ENCODE measurements around the gene KCNIP1.
"Not testable (repeated sequence)": the region's sequence is repeated elsewhere in the genome, so short reads cannot be mapped to it uniquely, and the experiment has no call there.

KCNIP1 gene

DNA sequence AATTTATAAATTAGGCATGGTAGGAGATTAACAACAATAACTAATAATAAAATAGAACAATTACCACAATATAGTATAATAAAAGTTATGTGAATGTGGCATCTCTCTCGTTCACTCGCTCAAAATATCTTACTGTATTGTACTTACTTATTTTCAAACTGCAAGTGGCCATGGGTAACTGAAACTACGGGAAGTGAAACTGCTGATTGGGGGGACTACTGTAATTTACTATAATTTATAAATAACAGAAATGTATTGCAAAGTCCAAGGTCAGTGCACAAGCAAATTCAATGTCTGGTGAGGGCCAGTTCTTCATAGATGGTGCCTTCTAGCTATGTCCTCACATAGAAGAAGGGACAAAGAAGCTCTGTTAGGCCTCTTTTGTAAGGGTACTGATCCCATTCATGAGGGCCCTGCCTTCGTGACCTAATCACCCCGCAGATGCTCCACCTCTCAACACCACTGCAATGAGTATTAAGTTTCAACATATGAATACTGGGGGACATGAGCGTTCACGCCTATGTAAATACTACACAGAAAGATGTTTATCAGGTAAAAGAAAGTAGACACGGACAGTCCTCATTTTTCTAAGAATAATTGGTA lies 39.0 kb downstream of the KCNIP1 start:
- Histone ChIP-seq H3K9me3 (ENCODE audit: control insufficient read depth, low read length) (no peaks in the 10 kb centered on the region), H3K4me1 (ENCODE audit: control insufficient read depth, insufficient read depth, low read length, poor library complexity, severe bottlenecking) (no peaks in the 10 kb centered on the region), H3K36me3 (ENCODE audit: control insufficient read depth, insufficient read depth, low read length) (no peaks in the 10 kb centered on the region), H3K27me3 (replicated peaks; ENCODE audit: control insufficient read depth, insufficient read depth, low read length, poor library complexity, severe bottlenecking) (no peaks in the 10 kb centered on the region), H3K27ac (ENCODE audit: insufficient read depth, low read length, poor library complexity, severe bottlenecking) (no peak overlapping the region), H3K4me3 (ENCODE audit: insufficient read depth, low read depth, low read length, poor library complexity, severe bottlenecking) (no peak overlapping the region)
- DNase-seq, result no peak

DNA sequence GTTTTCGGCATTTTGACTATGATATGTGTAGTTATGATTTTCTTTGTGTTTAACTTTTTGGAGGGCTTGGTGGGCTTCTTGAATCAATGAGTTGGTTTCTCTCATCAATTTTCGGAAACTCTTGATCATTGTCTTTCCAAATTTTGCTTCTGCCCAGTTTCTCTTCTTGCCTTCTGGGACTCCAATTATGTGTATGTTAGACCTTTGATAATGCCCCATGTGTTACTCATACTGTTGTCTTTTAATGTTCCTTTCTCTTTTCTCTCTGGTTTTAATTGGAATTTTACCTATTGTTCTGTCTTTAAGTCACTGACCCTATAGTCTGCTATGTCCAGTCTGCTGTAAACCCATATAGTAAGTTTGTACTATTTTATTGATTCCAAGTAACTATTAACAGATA lies 41.5 kb downstream of the KCNIP1 start:
- Histone ChIP-seq H3K4me1 (ENCODE audit: control insufficient read depth, insufficient read depth, low read length, poor library complexity, severe bottlenecking) (no peaks in the 10 kb centered on the region), H3K27ac (ENCODE audit: insufficient read depth, low read length, poor library complexity, severe bottlenecking) (no peak overlapping the region), H3K4me3 (ENCODE audit: insufficient read depth, low read depth, low read length, poor library complexity, severe bottlenecking) (no peak overlapping the region), H3K9me3 (ENCODE audit: control insufficient read depth, low read length) (no peaks in the 10 kb centered on the region), H3K27me3 (replicated peaks; ENCODE audit: control insufficient read depth, insufficient read depth, low read length, poor library complexity, severe bottlenecking) (no peaks in the 10 kb centered on the region), H3K36me3 (ENCODE audit: control insufficient read depth, insufficient read depth, low read length) (no peaks in the 10 kb centered on the region)
- DNase-seq, result no peak

DNA sequence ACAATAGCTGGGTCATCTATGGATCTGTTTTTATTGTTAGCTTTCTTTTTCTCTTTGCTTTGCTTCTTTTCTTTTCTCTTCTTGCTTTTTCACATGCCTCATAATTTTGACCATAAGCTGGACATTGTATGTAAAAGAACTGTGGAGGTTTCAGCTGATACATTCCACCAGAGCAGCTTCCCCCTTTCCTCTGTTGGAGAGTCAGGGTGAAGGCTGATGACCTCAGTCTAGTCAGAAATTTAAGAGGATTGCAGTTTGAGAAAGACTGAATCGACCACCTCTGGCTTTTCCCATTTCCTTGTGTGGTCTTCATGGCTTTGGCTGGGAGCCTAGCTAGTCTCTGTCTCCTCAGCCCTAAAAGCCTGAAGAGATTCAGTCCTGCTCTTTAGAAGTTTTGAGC lies 42.0 kb downstream of the KCNIP1 start:
- Histone ChIP-seq H3K9me3 (ENCODE audit: control insufficient read depth, low read length) (no peaks in the 10 kb centered on the region), H3K4me3 (ENCODE audit: insufficient read depth, low read depth, low read length, poor library complexity, severe bottlenecking) (no peak overlapping the region), H3K36me3 (ENCODE audit: control insufficient read depth, insufficient read depth, low read length) (no peaks in the 10 kb centered on the region), H3K27ac (ENCODE audit: insufficient read depth, low read length, poor library complexity, severe bottlenecking) (no peak overlapping the region), H3K27me3 (replicated peaks; ENCODE audit: control insufficient read depth, insufficient read depth, low read length, poor library complexity, severe bottlenecking) (no peaks in the 10 kb centered on the region), H3K4me1 (ENCODE audit: control insufficient read depth, insufficient read depth, low read length, poor library complexity, severe bottlenecking) (no peaks in the 10 kb centered on the region)
- DNase-seq, result no peak

DNA sequence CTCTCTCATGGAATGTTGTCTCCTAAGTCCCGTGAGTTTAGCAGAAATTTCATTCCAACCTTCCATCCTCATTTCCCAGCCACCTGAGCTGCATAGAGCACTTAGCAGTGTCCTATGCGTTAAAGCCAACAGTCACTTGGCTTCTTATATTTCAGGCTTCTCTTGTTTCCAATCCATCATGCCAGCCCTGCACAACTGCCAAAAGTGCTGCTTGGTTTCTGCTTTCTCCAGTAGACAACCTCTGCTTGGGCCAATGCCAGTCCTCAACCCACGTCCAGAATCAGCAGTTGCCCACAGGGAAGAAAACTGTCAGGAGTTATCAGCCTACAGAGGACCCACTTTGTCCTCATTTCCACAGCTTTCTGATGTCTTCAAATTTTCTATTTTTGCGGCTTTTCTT lies 42.5 kb downstream of the KCNIP1 start:
- no peak overlapping the region for H3K4me3 ChIP-seq (ENCODE audit: insufficient read depth, low read depth, low read length, poor library complexity, severe bottlenecking)
- no peaks in the 10 kb centered on the region for H3K9me3 ChIP-seq (ENCODE audit: control insufficient read depth, low read length)
- no peaks in the 10 kb centered on the region for H3K36me3 ChIP-seq (ENCODE audit: control insufficient read depth, insufficient read depth, low read length)
- no peak overlapping the region for H3K27ac ChIP-seq (ENCODE audit: insufficient read depth, low read length, poor library complexity, severe bottlenecking)
- no peaks in the 10 kb centered on the region for H3K4me1 ChIP-seq (ENCODE audit: control insufficient read depth, insufficient read depth, low read length, poor library complexity, severe bottlenecking)
- DNase-seq, result no peak
- no peaks in the 10 kb centered on the region for H3K27me3 ChIP-seq (replicated peaks; ENCODE audit: control insufficient read depth, insufficient read depth, low read length, poor library complexity, severe bottlenecking)

DNA sequence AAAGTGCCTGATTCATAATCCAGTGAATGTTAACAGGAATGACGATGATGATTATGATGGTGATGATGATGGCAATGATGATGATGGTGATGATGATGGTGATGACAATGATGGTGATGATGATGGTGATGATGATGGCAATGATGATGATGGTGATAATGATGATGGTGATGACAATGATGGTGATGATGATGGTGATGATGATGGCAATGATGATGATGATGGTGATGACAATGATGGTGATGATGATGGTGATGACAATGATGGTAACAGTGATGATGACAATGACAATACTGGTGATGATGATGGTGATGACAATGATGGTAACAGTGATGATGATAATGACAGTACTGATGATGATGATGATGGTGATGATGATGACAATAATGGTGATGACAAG lies 46.6 kb downstream of the KCNIP1 start:
- H3K27me3 ChIP-seq (replicated peaks; ENCODE audit: control insufficient read depth, insufficient read depth, low read length, poor library complexity, severe bottlenecking); DNase-seq; H3K4me3 ChIP-seq (ENCODE audit: insufficient read depth, low read depth, low read length, poor library complexity, severe bottlenecking); H3K27ac ChIP-seq (ENCODE audit: insufficient read depth, low read length, poor library complexity, severe bottlenecking); H3K4me1 ChIP-seq (ENCODE audit: control insufficient read depth, insufficient read depth, low read length, poor library complexity, severe bottlenecking); H3K36me3 ChIP-seq (ENCODE audit: control insufficient read depth, insufficient read depth, low read length); H3K9me3 ChIP-seq (ENCODE audit: control insufficient read depth, low read length): not testable (repeated sequence)

DNA sequence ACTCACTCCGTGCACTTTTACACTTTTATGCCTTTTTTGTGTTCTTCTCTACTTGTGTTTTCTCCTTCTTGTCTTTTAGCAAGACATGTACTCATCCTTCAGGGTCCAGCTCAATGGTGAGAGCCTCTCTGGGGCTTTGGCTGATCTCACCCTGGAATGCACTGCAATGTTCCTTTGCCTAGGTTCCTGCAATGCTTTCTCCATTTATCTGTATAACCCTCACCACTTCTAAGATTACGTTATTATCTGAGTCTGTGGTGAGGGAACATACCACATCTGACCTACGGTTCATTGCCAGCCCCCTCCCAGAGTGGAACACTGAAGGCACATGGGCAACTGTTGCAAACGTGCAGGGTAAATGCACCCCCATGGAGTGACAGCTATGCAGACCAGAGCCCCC lies 47.3 kb downstream of the KCNIP1 start:
- DNase-seq, result no peak
- H3K9me3 ChIP-seq (ENCODE audit: control insufficient read depth, low read length), result no peaks in the 10 kb centered on the region
- H3K27ac ChIP-seq (ENCODE audit: insufficient read depth, low read length, poor library complexity, severe bottlenecking), result no peak overlapping the region
- H3K27me3 ChIP-seq (replicated peaks; ENCODE audit: control insufficient read depth, insufficient read depth, low read length, poor library complexity, severe bottlenecking), result peaks cover 4% of the 10 kb centered on the region
- H3K4me1 ChIP-seq (ENCODE audit: control insufficient read depth, insufficient read depth, low read length, poor library complexity, severe bottlenecking), result no peaks in the 10 kb centered on the region
- H3K36me3 ChIP-seq (ENCODE audit: control insufficient read depth, insufficient read depth, low read length), result no peaks in the 10 kb centered on the region
- no peak overlapping the region for H3K4me3 ChIP-seq (ENCODE audit: insufficient read depth, low read depth, low read length, poor library complexity, severe bottlenecking)

DNA sequence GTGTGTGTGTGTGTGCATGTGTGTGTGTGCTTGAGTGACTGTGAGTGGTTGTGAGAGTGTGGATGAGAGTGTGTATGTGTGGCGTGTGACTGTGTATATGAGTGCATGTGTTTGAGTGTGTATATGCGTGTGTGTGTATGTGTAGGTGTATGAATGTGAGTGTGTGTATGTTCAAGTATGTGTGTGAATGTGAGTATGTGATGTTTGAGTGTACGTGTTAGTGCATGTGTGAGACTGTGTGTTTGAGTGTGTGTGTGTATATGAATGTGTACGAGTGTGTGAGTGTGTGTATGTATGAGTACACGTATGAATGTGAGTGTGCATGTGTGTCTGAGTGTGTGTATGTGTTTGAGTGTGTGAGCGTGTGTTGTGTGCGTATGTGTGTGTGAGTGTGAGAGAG lies 47.8 kb downstream of the KCNIP1 start:
- Histone ChIP-seq H3K9me3 (ENCODE audit: control insufficient read depth, low read length) (no peaks in the 10 kb centered on the region), H3K27me3 (replicated peaks; ENCODE audit: control insufficient read depth, insufficient read depth, low read length, poor library complexity, severe bottlenecking) (peaks cover 4% of the 10 kb centered on the region), H3K27ac (ENCODE audit: insufficient read depth, low read length, poor library complexity, severe bottlenecking) (no peak overlapping the region), H3K4me1 (ENCODE audit: control insufficient read depth, insufficient read depth, low read length, poor library complexity, severe bottlenecking) (no peaks in the 10 kb centered on the region), H3K36me3 (ENCODE audit: control insufficient read depth, insufficient read depth, low read length) (no peaks in the 10 kb centered on the region), H3K4me3 (ENCODE audit: insufficient read depth, low read depth, low read length, poor library complexity, severe bottlenecking) (no peak overlapping the region)
- DNase-seq, result no peak

DNA sequence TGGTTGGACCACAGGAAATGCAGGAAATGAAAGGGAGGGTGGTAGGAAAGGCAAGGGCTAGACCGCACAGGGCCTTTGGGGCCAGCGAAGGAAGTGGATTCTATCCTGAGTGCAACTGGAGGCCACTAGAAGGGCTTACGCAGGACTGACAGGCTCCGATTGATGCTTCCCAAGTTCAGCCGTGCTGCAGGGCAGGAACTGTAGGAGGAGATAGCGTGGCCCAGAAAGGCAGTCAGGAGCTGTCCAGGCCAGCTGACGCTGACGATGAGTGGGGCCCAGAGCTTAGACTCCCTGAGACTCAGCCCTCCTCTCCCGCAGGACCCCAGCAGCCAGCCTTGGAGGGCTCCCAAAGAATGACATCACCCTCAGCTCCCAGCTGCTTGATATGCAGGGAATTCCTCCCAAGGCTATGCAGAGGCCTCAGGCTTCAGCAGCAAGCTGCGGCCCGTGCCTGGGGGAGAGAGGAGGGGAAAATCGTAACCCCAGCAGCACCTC lies 48.8 kb downstream of the KCNIP1 start:
- no peaks in the 10 kb centered on the region for H3K9me3 ChIP-seq (ENCODE audit: control insufficient read depth, low read length)
- H3K36me3 ChIP-seq (ENCODE audit: control insufficient read depth, insufficient read depth, low read length), result no peaks in the 10 kb centered on the region
- DNase-seq, result no peak
- H3K4me1 ChIP-seq (ENCODE audit: control insufficient read depth, insufficient read depth, low read length, poor library complexity, severe bottlenecking), result no peaks in the 10 kb centered on the region
- no peak overlapping the region for H3K4me3 ChIP-seq (ENCODE audit: insufficient read depth, low read depth, low read length, poor library complexity, severe bottlenecking)
- no peak overlapping the region for H3K27ac ChIP-seq (ENCODE audit: insufficient read depth, low read length, poor library complexity, severe bottlenecking)
- H3K27me3 ChIP-seq (replicated peaks; ENCODE audit: control insufficient read depth, insufficient read depth, low read length, poor library complexity, severe bottlenecking), result peaks cover 4% of the 10 kb centered on the region

DNA sequence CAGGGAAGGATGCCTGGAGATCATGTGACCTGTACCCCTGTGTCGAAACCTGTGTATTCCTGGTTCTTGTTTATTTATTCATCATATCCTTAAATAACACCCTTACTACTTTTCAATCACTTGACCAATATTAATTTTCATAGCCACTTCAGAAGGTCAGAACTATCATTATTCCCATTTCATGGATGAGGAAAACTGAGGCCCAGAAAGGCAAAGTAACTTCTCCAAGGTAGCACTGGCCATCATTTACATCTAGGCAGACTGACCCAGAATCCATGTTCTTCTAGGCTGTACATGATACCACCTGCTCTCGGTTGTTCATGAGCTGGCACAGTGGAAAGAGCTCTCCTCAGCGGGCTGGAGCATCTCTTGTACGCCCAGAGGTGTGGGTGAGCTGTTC lies 49.4 kb downstream of the KCNIP1 start:
- DNase-seq, result no peak
- H3K27ac ChIP-seq (ENCODE audit: insufficient read depth, low read length, poor library complexity, severe bottlenecking), result no peak overlapping the region
- no peak overlapping the region for H3K4me3 ChIP-seq (ENCODE audit: insufficient read depth, low read depth, low read length, poor library complexity, severe bottlenecking)
- no peaks in the 10 kb centered on the region for H3K36me3 ChIP-seq (ENCODE audit: control insufficient read depth, insufficient read depth, low read length)
- no peaks in the 10 kb centered on the region for H3K4me1 ChIP-seq (ENCODE audit: control insufficient read depth, insufficient read depth, low read length, poor library complexity, severe bottlenecking)
- no peaks in the 10 kb centered on the region for H3K9me3 ChIP-seq (ENCODE audit: control insufficient read depth, low read length)
- peaks cover 4% of the 10 kb centered on the region for H3K27me3 ChIP-seq (replicated peaks; ENCODE audit: control insufficient read depth, insufficient read depth, low read length, poor library complexity, severe bottlenecking)

DNA sequence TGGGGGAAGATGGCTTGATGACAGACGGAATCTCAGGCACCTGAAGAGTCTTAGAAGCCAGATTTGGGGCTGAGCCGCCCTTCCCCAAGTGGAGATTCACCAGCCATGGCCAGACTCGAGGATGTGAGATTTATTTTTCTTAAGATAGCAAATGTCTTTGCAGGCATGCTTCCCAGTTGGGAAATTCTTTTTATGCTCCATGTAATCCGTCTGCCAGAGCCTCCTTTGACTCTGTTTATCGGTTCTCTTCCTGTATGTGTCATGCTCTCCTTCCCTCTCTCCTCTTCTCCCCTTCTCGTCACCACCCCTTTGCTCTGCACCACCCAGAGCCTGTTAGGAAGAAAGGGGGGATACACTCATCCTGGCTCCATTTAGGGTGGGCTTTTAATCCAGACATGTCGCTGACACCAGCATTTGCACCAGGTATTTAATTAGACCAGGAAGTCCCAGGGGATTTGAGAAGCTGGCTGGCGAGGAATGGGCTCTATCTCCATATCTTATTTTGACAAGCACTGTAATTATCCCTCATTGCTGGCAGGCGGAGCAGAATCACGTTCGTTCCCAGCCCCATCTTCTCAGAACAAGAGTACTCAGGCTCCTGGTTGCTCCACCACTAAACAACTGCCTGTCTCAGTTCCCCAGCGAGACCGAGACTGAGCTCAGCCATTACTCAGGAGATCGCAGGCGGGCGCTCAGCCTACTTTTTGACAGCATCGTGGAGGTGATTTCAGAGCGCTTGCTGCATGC lies 50.9 kb downstream of the KCNIP1 start:
- Histone ChIP-seq H3K27me3 (replicated peaks; ENCODE audit: control insufficient read depth, insufficient read depth, low read length, poor library complexity, severe bottlenecking) (peaks cover 4% of the 10 kb centered on the region), H3K4me3 (ENCODE audit: insufficient read depth, low read depth, low read length, poor library complexity, severe bottlenecking) (no peak overlapping the region), H3K27ac (ENCODE audit: insufficient read depth, low read length, poor library complexity, severe bottlenecking) (no peak overlapping the region), H3K36me3 (ENCODE audit: control insufficient read depth, insufficient read depth, low read length) (no peaks in the 10 kb centered on the region), H3K9me3 (ENCODE audit: control insufficient read depth, low read length) (no peaks in the 10 kb centered on the region), H3K4me1 (ENCODE audit: control insufficient read depth, insufficient read depth, low read length, poor library complexity, severe bottlenecking) (no peaks in the 10 kb centered on the region)
- DNase-seq, result no peak
